Astrocyte (in vitro differentiated cells and primary cell): ENCODE results near the gene ANKRD39.

Experiments used
- EZH2 ChIP-seq: IDR thresholded peaks from 2 replicates; pipeline ENCODE4 v1.6.1; 2012; ENCODE audit warnings: mild to moderate bottlenecking, low read length, inconsistent platforms; ENCODE audit not compliant: insufficient read depth
- TF ChIP-seq, protein P1 (sequence below): IDR thresholded peaks from 2 replicates; pipeline ENCODE4 v1.5.1; 2011; ENCODE audit warnings: low read depth, mild to moderate bottlenecking, inconsistent platforms, low read length, moderate library complexity; ENCODE audit not compliant: insufficient read depth

GRCh38 chr2:96835830-96836229 is 22.0 kb downstream of the ANKRD39 start:
- TF ChIP-seq, protein P1, sequence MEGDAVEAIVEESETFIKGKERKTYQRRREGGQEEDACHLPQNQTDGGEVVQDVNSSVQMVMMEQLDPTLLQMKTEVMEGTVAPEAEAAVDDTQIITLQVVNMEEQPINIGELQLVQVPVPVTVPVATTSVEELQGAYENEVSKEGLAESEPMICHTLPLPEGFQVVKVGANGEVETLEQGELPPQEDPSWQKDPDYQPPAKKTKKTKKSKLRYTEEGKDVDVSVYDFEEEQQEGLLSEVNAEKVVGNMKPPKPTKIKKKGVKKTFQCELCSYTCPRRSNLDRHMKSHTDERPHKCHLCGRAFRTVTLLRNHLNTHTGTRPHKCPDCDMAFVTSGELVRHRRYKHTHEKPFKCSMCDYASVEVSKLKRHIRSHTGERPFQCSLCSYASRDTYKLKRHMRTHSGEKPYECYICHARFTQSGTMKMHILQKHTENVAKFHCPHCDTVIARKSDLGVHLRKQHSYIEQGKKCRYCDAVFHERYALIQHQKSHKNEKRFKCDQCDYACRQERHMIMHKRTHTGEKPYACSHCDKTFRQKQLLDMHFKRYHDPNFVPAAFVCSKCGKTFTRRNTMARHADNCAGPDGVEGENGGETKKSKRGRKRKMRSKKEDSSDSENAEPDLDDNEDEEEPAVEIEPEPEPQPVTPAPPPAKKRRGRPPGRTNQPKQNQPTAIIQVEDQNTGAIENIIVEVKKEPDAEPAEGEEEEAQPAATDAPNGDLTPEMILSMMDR: no peak
- TF ChIP-seq EZH2: no peak
